ENCODE data around the gene DNAJC25.

GRCh38 chr9:111637421-111637950 lies 6.4 kb downstream of the DNAJC25 start:
- TF ChIP-seq CTCF (IDR thresholded peaks at IDR 0.05) (no peak), POLR2AphosphoS5 (IDR thresholded peaks at IDR 0.05) (no peak), POLR2A (IDR thresholded peaks at IDR 0.05) (no peak), EP300 (IDR thresholded peaks at IDR 0.05; ENCODE audit: low read depth) (no peak)
